ENCODE results near the gene DHCR7.

The DHCR7 gene

GRCh38 chr11:71410363-71410966 is 37.7 kb downstream of the DHCR7 start:
- intact Hi-C loops (cut with DNase I; ENCODE audit: low total_unique reads): no loop called here
- Histone ChIP-seq H3K9me3 (no peaks in the 10 kb centered on the region), H3K27me3 (peaks cover 0 to 18% of the 10 kb centered on the region in 2 donors), H3K27ac (no peak overlapping the region), H3K4me1 (no peaks in the 10 kb centered on the region), H3K4me3 (no peak overlapping the region), H3K36me3 (no peaks in the 10 kb centered on the region)
- DNase-seq: no peak
- TF ChIP-seq CTCF (IDR thresholded peaks at IDR 0.05): no peak

DNA sequence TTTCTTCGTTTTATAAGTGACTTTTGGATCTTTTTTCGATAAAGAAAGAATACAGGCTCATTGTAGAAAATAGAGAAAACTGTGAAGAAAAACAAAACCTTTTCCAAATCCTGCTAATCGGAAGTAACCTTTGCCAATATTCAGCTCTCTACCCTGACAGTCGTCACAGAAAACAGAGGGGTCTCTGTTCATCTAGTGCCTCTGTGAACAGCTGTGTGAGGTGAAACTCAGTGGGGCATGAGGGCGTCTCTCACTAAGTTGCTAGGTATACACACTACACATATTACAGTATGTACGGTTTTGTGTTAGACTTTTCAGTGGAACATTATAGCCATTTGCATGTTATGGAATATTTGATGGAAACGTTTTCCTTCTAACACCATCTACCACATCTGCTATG is 39.4 kb downstream of the DHCR7 start:
- no peak for TF ChIP-seq CTCF (IDR thresholded peaks at IDR 0.05)
- no peak overlapping the region for H3K27ac ChIP-seq
- no peak for DNase-seq
- H3K36me3 ChIP-seq: no peaks in the 10 kb centered on the region
- intact Hi-C loops (cut with DNase I; ENCODE audit: low total_unique reads): no loop called here
- H3K4me1 ChIP-seq: no peaks in the 10 kb centered on the region
- H3K27me3 ChIP-seq: peaks cover 0 to 18% of the 10 kb centered on the region in 2 donors
- H3K9me3 ChIP-seq: no peaks in the 10 kb centered on the region
- no peak overlapping the region for H3K4me3 ChIP-seq

GRCh38 chr11:71407356-71407755 is 40.8 kb downstream of the DHCR7 start:
- Histone ChIP-seq H3K4me1 (no peaks in the 10 kb centered on the region), H3K4me3 (no peak overlapping the region), H3K36me3 (no peaks in the 10 kb centered on the region), H3K9me3 (no peaks in the 10 kb centered on the region), H3K27ac (no peak overlapping the region), H3K27me3 (peaks cover 0 to 8% of the 10 kb centered on the region in 2 donors)
- DNase-seq: no peak
- intact Hi-C loops (cut with DNase I; ENCODE audit: low total_unique reads): no loop called here
- TF ChIP-seq CTCF (IDR thresholded peaks at IDR 0.05): no peak

GRCh38 chr11:71406681-71407080 is 41.5 kb downstream of the DHCR7 start:
- intact Hi-C loops (cut with DNase I; ENCODE audit: low total_unique reads): no loop called here
- no peak for TF ChIP-seq CTCF (IDR thresholded peaks at IDR 0.05)
- no peak overlapping the region for H3K27ac ChIP-seq
- no peaks in the 10 kb centered on the region for H3K9me3 ChIP-seq
- H3K36me3 ChIP-seq: no peaks in the 10 kb centered on the region
- peaks cover 0 to 8% of the 10 kb centered on the region in 2 donors for H3K27me3 ChIP-seq
- DNase-seq: no peak
- no peak overlapping the region for H3K4me3 ChIP-seq
- H3K4me1 ChIP-seq: no peaks in the 10 kb centered on the region

- no peak overlapping the region for H3K4me3 ChIP-seq
- H3K27ac ChIP-seq: no peak overlapping the region
- no peaks in the 10 kb centered on the region for H3K36me3 ChIP-seq
- DNase-seq: no peak
- H3K4me1 ChIP-seq: no peaks in the 10 kb centered on the region
- intact Hi-C loops (cut with DNase I; ENCODE audit: low total_unique reads): no loop called here
- H3K27me3 ChIP-seq: peaks cover 0 to 8% of the 10 kb centered on the region in 2 donors
- no peak for TF ChIP-seq CTCF (IDR thresholded peaks at IDR 0.05)
- H3K9me3 ChIP-seq: no peaks in the 10 kb centered on the region
Measured at GRCh38 chr11:71404209-71404608, 44.0 kb downstream of the DHCR7 start.

DNA sequence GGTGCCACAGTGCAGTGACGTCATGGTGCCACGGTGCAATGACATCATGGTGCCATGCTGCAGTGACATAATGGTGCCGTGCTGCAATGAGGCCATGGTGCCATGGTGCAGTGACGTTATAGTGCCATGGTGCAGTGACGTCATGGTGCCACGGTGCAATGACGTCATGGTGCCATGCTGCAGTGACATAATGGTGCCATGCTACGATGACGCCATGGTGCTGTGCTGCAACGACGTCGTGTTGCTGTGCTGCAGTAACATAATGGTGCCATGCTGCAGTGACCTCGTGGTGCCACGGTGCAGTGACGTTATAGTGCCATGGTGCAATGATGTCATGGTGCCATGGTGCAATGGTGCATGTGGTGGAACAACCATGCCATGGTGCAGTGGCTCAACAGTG is 45.3 kb downstream of the DHCR7 start:
- Histone ChIP-seq H3K27ac (no peak overlapping the region), H3K4me1 (no peaks in the 10 kb centered on the region), H3K9me3 (no peaks in the 10 kb centered on the region), H3K36me3 (no peaks in the 10 kb centered on the region), H3K4me3 (no peak overlapping the region), H3K27me3 (peaks cover 0 to 10% of the 10 kb centered on the region in 2 donors)
- TF ChIP-seq CTCF (IDR thresholded peaks at IDR 0.05): no peak
- no peak for DNase-seq
- intact Hi-C loops (cut with DNase I; ENCODE audit: low total_unique reads): no loop called here
